ENCODE measurements around the gene DESI2.

GRCh38 chr1:244639561-244639960 is 13.4 kb upstream of the DESI2 start:
- TF ChIP-seq CTCF (IDR thresholded peaks at IDR 0.05 in 4 of 5, conservative IDR thresholded peaks at IDR 0.05 in 1 of 5), result no peak
- TF ChIP-seq POLR2A (IDR thresholded peaks at IDR 0.05), result no peak
